ENCODE results near the gene TTN.

- TF ChIP-seq, protein P1, sequence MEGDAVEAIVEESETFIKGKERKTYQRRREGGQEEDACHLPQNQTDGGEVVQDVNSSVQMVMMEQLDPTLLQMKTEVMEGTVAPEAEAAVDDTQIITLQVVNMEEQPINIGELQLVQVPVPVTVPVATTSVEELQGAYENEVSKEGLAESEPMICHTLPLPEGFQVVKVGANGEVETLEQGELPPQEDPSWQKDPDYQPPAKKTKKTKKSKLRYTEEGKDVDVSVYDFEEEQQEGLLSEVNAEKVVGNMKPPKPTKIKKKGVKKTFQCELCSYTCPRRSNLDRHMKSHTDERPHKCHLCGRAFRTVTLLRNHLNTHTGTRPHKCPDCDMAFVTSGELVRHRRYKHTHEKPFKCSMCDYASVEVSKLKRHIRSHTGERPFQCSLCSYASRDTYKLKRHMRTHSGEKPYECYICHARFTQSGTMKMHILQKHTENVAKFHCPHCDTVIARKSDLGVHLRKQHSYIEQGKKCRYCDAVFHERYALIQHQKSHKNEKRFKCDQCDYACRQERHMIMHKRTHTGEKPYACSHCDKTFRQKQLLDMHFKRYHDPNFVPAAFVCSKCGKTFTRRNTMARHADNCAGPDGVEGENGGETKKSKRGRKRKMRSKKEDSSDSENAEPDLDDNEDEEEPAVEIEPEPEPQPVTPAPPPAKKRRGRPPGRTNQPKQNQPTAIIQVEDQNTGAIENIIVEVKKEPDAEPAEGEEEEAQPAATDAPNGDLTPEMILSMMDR (IDR thresholded peaks at IDR 0.05 in 2 of 3, conservative IDR thresholded peaks at IDR 0.05 in 1 of 3; ENCODE audit: control insufficient read depth in 2 of 3, extremely low read depth in 1 of 3, insufficient read depth in 1 of 3, low read depth in 3 of 3, low read length in 3 of 3) = no peak
- TF ChIP-seq, protein P2, sequence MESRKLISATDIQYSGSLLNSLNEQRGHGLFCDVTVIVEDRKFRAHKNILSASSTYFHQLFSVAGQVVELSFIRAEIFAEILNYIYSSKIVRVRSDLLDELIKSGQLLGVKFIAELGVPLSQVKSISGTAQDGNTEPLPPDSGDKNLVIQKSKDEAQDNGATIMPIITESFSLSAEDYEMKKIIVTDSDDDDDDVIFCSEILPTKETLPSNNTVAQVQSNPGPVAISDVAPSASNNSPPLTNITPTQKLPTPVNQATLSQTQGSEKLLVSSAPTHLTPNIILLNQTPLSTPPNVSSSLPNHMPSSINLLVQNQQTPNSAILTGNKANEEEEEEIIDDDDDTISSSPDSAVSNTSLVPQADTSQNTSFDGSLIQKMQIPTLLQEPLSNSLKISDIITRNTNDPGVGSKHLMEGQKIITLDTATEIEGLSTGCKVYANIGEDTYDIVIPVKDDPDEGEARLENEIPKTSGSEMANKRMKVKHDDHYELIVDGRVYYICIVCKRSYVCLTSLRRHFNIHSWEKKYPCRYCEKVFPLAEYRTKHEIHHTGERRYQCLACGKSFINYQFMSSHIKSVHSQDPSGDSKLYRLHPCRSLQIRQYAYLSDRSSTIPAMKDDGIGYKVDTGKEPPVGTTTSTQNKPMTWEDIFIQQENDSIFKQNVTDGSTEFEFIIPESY (IDR thresholded peaks at IDR 0.05) = no peak
- TF ChIP-seq, protein P3, sequence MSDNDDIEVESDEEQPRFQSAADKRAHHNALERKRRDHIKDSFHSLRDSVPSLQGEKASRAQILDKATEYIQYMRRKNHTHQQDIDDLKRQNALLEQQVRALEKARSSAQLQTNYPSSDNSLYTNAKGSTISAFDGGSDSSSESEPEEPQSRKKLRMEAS (IDR thresholded peaks at IDR 0.05; ENCODE audit: low read depth, low read length) = no peak
- TF ChIP-seq CBFB (IDR thresholded peaks at IDR 0.05; ENCODE audit: low read depth) (no peak), CEBPB (IDR thresholded peaks at IDR 0.05; ENCODE audit: borderline replicate concordance in 1 of 2, low read depth in 2 of 2, low read length in 2 of 2) (no peak)
Observed at GRCh38 chr2:178529194-178529593, 278.0 kb downstream of the TTN start.

All from GM12878 (cell line).